Thyroid gland (tissue), 4 donors: Measurements from ENCODE around the gene HTT-AS.

Experiments
- POLR2A ChIP-seq, 2 donors: fragments of 450-650 bp; IDR thresholded peaks; one replicate each; pipeline ENCODE4 v1.6.1; 2017; ENCODE audit warnings: antibody characterized with exemption in 2 of 2, mild to moderate bottlenecking in 2 of 2, moderate library complexity in 1 of 2
- TF ChIP-seq, protein P1 (sequence below), 6 experiments: fragments of 200-600 bp in 3 of 6; fragments of 450-650 bp in 3 of 6; sonication (generic) in 3 of 6; IDR thresholded peaks; one replicate each; pipeline ENCODE4 v1.5.1; 2016 to 2019; ENCODE audit warnings: antibody characterized with exemption in 6 of 6, mild to moderate bottlenecking in 2 of 6, inconsistent platforms in 1 of 6, moderate library complexity in 1 of 6

DNA sequence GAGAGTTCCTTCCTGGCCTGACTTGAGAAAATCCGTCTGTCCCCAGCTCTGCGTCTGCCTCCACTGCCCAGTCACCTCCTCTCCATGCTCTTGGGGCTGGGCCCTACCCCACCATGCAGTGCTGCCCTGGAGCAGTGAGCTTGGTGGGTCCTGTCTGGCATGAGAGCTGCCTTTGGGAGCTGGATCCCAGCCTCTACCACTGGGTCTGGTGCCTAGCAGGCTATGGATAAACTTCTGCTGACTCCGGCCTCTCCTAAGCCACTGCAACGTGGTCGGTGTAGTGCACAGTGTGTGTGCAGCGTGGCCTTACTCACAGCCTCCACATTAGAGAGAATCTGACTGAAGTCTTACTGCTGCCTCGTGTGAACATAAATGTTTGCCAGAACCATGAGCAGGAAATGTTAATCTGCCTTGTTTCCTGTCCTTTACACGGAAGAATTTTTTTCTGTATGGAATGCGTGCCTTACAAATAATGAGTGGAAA is 47.8 kb upstream of the HTT-AS start:
- TF ChIP-seq, protein P1, sequence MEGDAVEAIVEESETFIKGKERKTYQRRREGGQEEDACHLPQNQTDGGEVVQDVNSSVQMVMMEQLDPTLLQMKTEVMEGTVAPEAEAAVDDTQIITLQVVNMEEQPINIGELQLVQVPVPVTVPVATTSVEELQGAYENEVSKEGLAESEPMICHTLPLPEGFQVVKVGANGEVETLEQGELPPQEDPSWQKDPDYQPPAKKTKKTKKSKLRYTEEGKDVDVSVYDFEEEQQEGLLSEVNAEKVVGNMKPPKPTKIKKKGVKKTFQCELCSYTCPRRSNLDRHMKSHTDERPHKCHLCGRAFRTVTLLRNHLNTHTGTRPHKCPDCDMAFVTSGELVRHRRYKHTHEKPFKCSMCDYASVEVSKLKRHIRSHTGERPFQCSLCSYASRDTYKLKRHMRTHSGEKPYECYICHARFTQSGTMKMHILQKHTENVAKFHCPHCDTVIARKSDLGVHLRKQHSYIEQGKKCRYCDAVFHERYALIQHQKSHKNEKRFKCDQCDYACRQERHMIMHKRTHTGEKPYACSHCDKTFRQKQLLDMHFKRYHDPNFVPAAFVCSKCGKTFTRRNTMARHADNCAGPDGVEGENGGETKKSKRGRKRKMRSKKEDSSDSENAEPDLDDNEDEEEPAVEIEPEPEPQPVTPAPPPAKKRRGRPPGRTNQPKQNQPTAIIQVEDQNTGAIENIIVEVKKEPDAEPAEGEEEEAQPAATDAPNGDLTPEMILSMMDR (IDR thresholded peaks at IDR 0.05) = no peak
- TF ChIP-seq POLR2A (IDR thresholded peaks at IDR 0.05) = no peak
